A549 (cell line): Measurements from ENCODE around the gene PODN. TPM values are rescaled to one million over a fixed set of nuclear protein-coding genes. Genes with fewer than 3 reads are reported as not detected.
A peak's percentile ranks its signal among the peaks of the same experiment; 100 is the strongest.

ENCODE experiments used
- ATAC-seq, 2 experiments: fragments of 200-7000 bp in 1 of 2; fragments of >200 bp in 1 of 2; cut with Nextera tagmentation in 1 of 2; cut with Tn5 transposase in 1 of 2; 3 replicates each; pipeline versions ENCODE4 v1.8.0 to v1.9.1; 2018 to 2020; ENCODE audit warnings: mild to moderate bottlenecking in 1 of 2, moderate library complexity in 1 of 2
- CTCF ChIA-PET: fragments of 300-600 bp; sonication (Branson Sonifier 250); formaldehyde crosslinking; extraction: SDS; loops from one replicate; lab custom pipeline; 2021; ENCODE audit warnings: antibody characterized with exemption, inconsistent platforms; lab: Yijun Ruan, JAX
- POLR2A ChIA-PET: fragments of 350-600 bp; formaldehyde crosslinking; extraction: SDS; loops from one replicate; lab custom pipeline; 2021; ENCODE audit warnings: antibody characterized with exemption, inconsistent platforms; lab: Yijun Ruan, JAX
- DNase-seq, 2 experiments: peaks; one replicate each; pipeline versions ENCODE4 v3.0.0 to v3.0.0-alpha.2; 2011 to 2016; ENCODE audit warnings: low read depth in 1 of 2, low spot score in 1 of 2
- FAIRE-seq: peaks from 2 replicates; lab custom pipeline; 2011; peaks lifted over from hg19 to GRCh38; lab: Jason Lieb, UNC
- H3K27ac ChIP-seq, 2 experiments: fragments of >200 bp; sonication (Bioruptor Twin); formaldehyde crosslinking; 3 replicates each; pipeline ENCODE4 v1.5.1; 2016 to 2017
- H3K4me1 ChIP-seq: fragments of >200 bp; sonication (Bioruptor Twin); formaldehyde crosslinking; 3 replicates; pipeline ENCODE4 v1.6.1; 2016
- H3K4me2 ChIP-seq: fragments of >200 bp; sonication (Bioruptor Twin); formaldehyde crosslinking; 3 replicates; pipeline ENCODE4 v1.6.1; 2016
- H3K4me3 ChIP-seq: fragments of >200 bp; sonication (Bioruptor Twin); formaldehyde crosslinking; 3 replicates; pipeline ENCODE4 v1.5.1; 2016
- H3K9me3 ChIP-seq: fragments of >200 bp; sonication (Bioruptor Twin); formaldehyde crosslinking; 3 replicates; pipeline ENCODE4 v1.6.1; 2016
- CBX2 ChIP-seq: fragments of 200-600 bp; sonication (generic); IDR thresholded peaks from 2 replicates; pipeline ENCODE4 v1.6.1; 2016; ENCODE audit warnings: low read depth, mild to moderate bottlenecking, borderline replicate concordance
- CBX8 ChIP-seq: fragments of 200-600 bp; sonication (generic); IDR thresholded peaks from 2 replicates; pipeline ENCODE4 v1.6.1; 2016
- EHMT2 ChIP-seq: fragments of 200-600 bp; sonication (generic); IDR thresholded peaks from 2 replicates; pipeline ENCODE4 v1.6.1; 2016; ENCODE audit warnings: antibody characterized with exemption, low read depth, mild to moderate bottlenecking, moderate library complexity
- EP300 ChIP-seq, 2 experiments: fragments of >200 bp; sonication (Bioruptor Twin); formaldehyde crosslinking; IDR thresholded peaks; 2 replicates in 1 of 2; 3 replicates in 1 of 2; pipeline ENCODE4 v1.6.1; 2016 to 2017
- ESRRA ChIP-seq: fragments of 150-350 bp; IDR thresholded peaks from 2 replicates; pipeline ENCODE4 v1.6.1; 2014; ENCODE audit warnings: mild to moderate bottlenecking, low read length, borderline replicate concordance
- FOXS1 ChIP-seq: fragments of 250-450 bp; sonication (Bioruptor Pico); IDR thresholded peaks from 2 replicates; pipeline ENCODE4 v1.5.0; 2020; ENCODE audit warnings: mild to moderate bottlenecking, moderate library complexity
- GATA3 ChIP-seq: IDR thresholded peaks from 2 replicates; pipeline ENCODE4 v1.6.1; 2012; ENCODE audit warnings: borderline replicate concordance
- HDAC2 ChIP-seq: fragments of 200-600 bp; sonication (generic); IDR thresholded peaks from 2 replicates; pipeline ENCODE4 v1.6.1; 2016
- HES2 ChIP-seq: fragments of >200 bp; sonication (Bioruptor Twin); formaldehyde crosslinking; IDR thresholded peaks from 2 replicates; pipeline ENCODE4 v1.6.1; 2016
- HMGXB4 ChIP-seq: fragments of 250-450 bp; sonication (Bioruptor Pico); IDR thresholded peaks from 2 replicates; pipeline ENCODE4 v1.5.0; 2021; ENCODE audit warnings: mild to moderate bottlenecking, moderate library complexity, borderline replicate concordance
- HOXB13 ChIP-seq: fragments of 250-450 bp; sonication (Bioruptor Pico); IDR thresholded peaks from 2 replicates; pipeline ENCODE4 v1.5.0; 2020; ENCODE audit warnings: low read depth, mild to moderate bottlenecking, moderate library complexity
- HOXB5 ChIP-seq: fragments of 250-450 bp; sonication (Bioruptor Pico); IDR thresholded peaks from 2 replicates; pipeline ENCODE4 v1.5.0; 2020; ENCODE audit warnings: mild to moderate bottlenecking, moderate library complexity
- MAX ChIP-seq: IDR thresholded peaks from 2 replicates; pipeline ENCODE4 v1.6.1; 2012
- NFE2L2 ChIP-seq: fragments of 150-350 bp; conservative IDR thresholded peaks from 2 replicates; pipeline ENCODE4 v1.6.1; 2014; ENCODE audit warnings: low read length
- NPAS2 ChIP-seq: fragments of 250-450 bp; sonication (Bioruptor Pico); IDR thresholded peaks from 2 replicates; pipeline ENCODE4 v1.8.0; 2022; ENCODE audit warnings: mild to moderate bottlenecking, moderate library complexity, borderline replicate concordance
- RNF2 ChIP-seq: fragments of 200-600 bp; sonication (generic); IDR thresholded peaks from 2 replicates; pipeline ENCODE4 v1.6.1; 2016; ENCODE audit warnings: low read depth, mild to moderate bottlenecking, antibody characterized with exemption, moderate library complexity, borderline replicate concordance
- SMC3 ChIP-seq: fragments of >200 bp; sonication (Bioruptor Twin); formaldehyde crosslinking; IDR thresholded peaks from 3 replicates; pipeline ENCODE4 v1.6.1; 2018; ENCODE audit warnings: inconsistent platforms
- TP53 ChIP-seq: fragments of 250-450 bp; sonication (Bioruptor Pico); IDR thresholded peaks from 2 replicates; pipeline ENCODE4 v1.5.0; 2021; ENCODE audit warnings: mild to moderate bottlenecking, moderate library complexity
- USF2 ChIP-seq: fragments of 450-650 bp; IDR thresholded peaks from 2 replicates; pipeline ENCODE4 v1.6.1; 2014; ENCODE audit warnings: antibody characterized with exemption
- ZC3H11A ChIP-seq: fragments of 450-650 bp; IDR thresholded peaks from 2 replicates; pipeline ENCODE4 v1.6.1; 2014; ENCODE audit warnings: antibody characterized with exemption, mild to moderate bottlenecking
- WGBS: methylation state at CpG from one replicate; pipeline ENCODE4 v1.1.6; 2017; ENCODE audit errors: missing lambda C conversion rate; 5-methylcytosine and 5-hydroxymethylcytosine counted together
- polyA minus RNA-seq: library from RNA; depleted of rRNA, polyadenylated mRNA; stranded (reverse); fragments of >200 nt; gene quantifications from 2 replicates; pipeline ENCODE4 v1.2.3, GENCODE V29; 2011; rRNA and poly(A)+ RNA removed
- polyA plus RNA-seq, 4 experiments: library from polyadenylated mRNA; depleted of rRNA in 3 of 4; stranded (reverse); fragments of >200 nt; fragmentation: RNase III in 1 of 4; extraction: RNeasy Plus Mini Kit Qiagen cat#74134 plus additional on column Dnase treatment in 1 of 4; gene quantifications; 2 replicates in 3 of 4; 3 replicates in 1 of 4; pipeline ENCODE4 v1.2.3, GENCODE V29; 2011 to 2017

PODN gene
- 0.05 and 0.15 TPM in 2 replicates for polyA plus RNA-seq (2011; rRNA removed)
- polyA plus RNA-seq (2012; cell fraction: cytosol; rRNA removed), result 0.01 TPM in 1 of 2 replicates, not detected in the other
- polyA plus RNA-seq (2012; cell fraction: nucleus; rRNA removed), result 0.05 and 0.17 TPM in 2 replicates
- not detected in 3 replicates for polyA plus RNA-seq (2017; fragmentation: RNase III; extraction: RNeasy Plus Mini Kit Qiagen cat#74134 plus additional on column Dnase treatment)
- polyA minus RNA-seq, result not detected in 2 replicates

- ChIA-PET CTCF (no interaction called here), POLR2A (no interaction called here)
- WGBS, result 80% methylated on average over 1 of the region's 73 CpGs
- ATAC-seq (peak in 1 of 2 experiments; percentile 36; a peak in 2 of 6 replicates), FAIRE-seq (no peak)
- Histone ChIP-seq H3K4me1 (no peaks in the 10 kb centered on the region), H3K27ac (peak within 1 kb of the TSS in 1 of 2 experiments; percentile 65; a peak in 4 of 6 replicates), H3K4me3 (peak within 1 kb of the TSS; percentile 24; the same call in 1 of the 3 replicates), H3K4me2 (peak within 1 kb of the TSS; percentile 62), H3K9me3 (no peaks in the 10 kb centered on the region)
- TF ChIP-seq TP53 (CRISPR knock-in tag) (no peak), FOXS1 (CRISPR knock-in tag) (no peak), CBX2 (no peak), EP300 (IDR thresholded peaks at IDR 0.05) (no peak)
- TF ChIP-seq, all 56 proteins: peak for 0
- no peak for DNase-seq
These were observed at the start of gene PODN for GRCh38 chr1:53061859-53062707. Gene PODN, plus strand, starts transcription at chr1:53062213. Its CDS starts 7,643 bp downstream, at chr1:53069856.

- Histone ChIP-seq H3K4me1 (peaks cover 12% of the 10 kb centered on the region; the same call in 2 of the 3 replicates), H3K4me2 (peak overlapping the region; percentile 93), H3K4me3 (peak overlapping the region; percentile 62), H3K9me3 (no peaks in the 10 kb centered on the region), H3K27ac (peak overlapping the region; percentile 75 to 80)
- POLR2A ChIA-PET, result interaction anchor here (0.7 kb wide), 1 partner anchor 93 kb away, joined by 3 read pairs; the partner anchor contains the start of gene ECHDC2
- TF ChIP-seq NFE2L2 (no peak), HMGXB4 (CRISPR knock-in tag) (no peak), HOXB13 (CRISPR knock-in tag) (no peak), GATA3 (no peak), SMC3 (0 out of 3 replicates have a peak, but pooled peaks have one; percentile 8)
- 4% methylated on average over 9 of the region's 9 CpGs for WGBS
- peak; percentile 44 to 78 for DNase-seq
- FAIRE-seq, result no peak
- peak; percentile 94 to 97 for ATAC-seq
- CTCF ChIA-PET, result interaction anchor here (0.7 to 1.1 kb wide), 3 partner anchors 15 to 158 kb away, joined by 3 to 9 read pairs (median 3); no protein-coding TSS in a partner anchor
These were observed 47.1 kb upstream of the PODN start for GRCh38 chr1:53014791-53015507.

- WGBS, result 29% methylated on average over 3 of the region's 3 CpGs
- peak overlapping the region; percentile 62 for H3K4me3 ChIP-seq
- DNase-seq, result no peak
- POLR2A ChIA-PET, result no interaction called here
- peak overlapping the region; percentile 93 for H3K4me2 ChIP-seq
- TF ChIP-seq ESRRA (no peak), EHMT2 (no peak), TP53 (CRISPR knock-in tag) (no peak), HDAC2 (no peak), CBX8 (no peak), NPAS2 (CRISPR knock-in tag) (no peak), ZC3H11A (no peak), HES2 (no peak), MAX (no peak), USF2 (no peak), HOXB5 (CRISPR knock-in tag) (no peak), RNF2 (no peak)
- H3K9me3 ChIP-seq, result no peaks in the 10 kb centered on the region
- CTCF ChIA-PET, result no interaction called here
- H3K4me1 ChIP-seq, result peaks cover 12% of the 10 kb centered on the region; the same call in 2 of the 3 replicates
- ATAC-seq, result peak in 1 of 2 experiments; percentile 34; a peak in 2 of 6 replicates
- FAIRE-seq, result no peak
- peak overlapping the region; percentile 75 to 80 for H3K27ac ChIP-seq
These were observed 46.5 kb upstream of the PODN start for GRCh38 chr1:53015508-53015860.
